PC-9 (cell line): ENCODE data around the gene ARPP21. TPM values are rescaled to one million over a fixed set of nuclear protein-coding genes. Genes with fewer than 3 reads are reported as not detected.

Experiments
- BruUV-seq: library from RNA; stranded (reverse); fragments of 400-500 nt; replicated peaks from 2 replicates; lab custom pipeline; 2021; lab: Mats Ljungman, UMichigan
- CTCF ChIA-PET: fragments of 300-600 bp; sonication (Branson Sonifier 250); formaldehyde crosslinking; loops from one replicate; lab custom pipeline; 2022; ENCODE audit warnings: antibody characterized with exemption; lab: Charles Lee
- POLR2A ChIA-PET: fragments of 300-600 bp; sonication (Branson Sonifier 250); formaldehyde crosslinking; loops from one replicate; lab custom pipeline; 2022; ENCODE audit warnings: antibody characterized with exemption; ENCODE audit not compliant: unreplicated experiment; lab: Charles Lee
- DNase-seq, 2 experiments: peaks; one replicate each; pipeline versions ENCODE4 v3.0.0 to v3.0.0-alpha.2; 2015 to 2022; ENCODE audit warnings: mixed read lengths in 1 of 2
- H2AFZ ChIP-seq: fragments of 200-600 bp; sonication (generic); 2 replicates; pipeline ENCODE4 v1.8.1; 2017; ENCODE audit warnings: antibody characterized with exemption
- H3F3A ChIP-seq: fragments of 200-600 bp; sonication (generic); 2 replicates; pipeline ENCODE4 v1.8.1; 2017; ENCODE audit warnings: antibody characterized with exemption, mild to moderate bottlenecking, low read depth; ENCODE audit not compliant: insufficient read depth
- H3K27ac ChIP-seq: fragments of 200-600 bp; sonication (generic); 2 replicates; pipeline ENCODE4 v1.6.1; 2016; ENCODE audit warnings: mixed run types
- H3K27me3 ChIP-seq: fragments of 200-600 bp; sonication (generic); 2 replicates; pipeline ENCODE4 v1.6.1; 2016; ENCODE audit warnings: low read depth, mixed run types; ENCODE audit not compliant: insufficient read depth
- H3K36me3 ChIP-seq: fragments of 200-600 bp; sonication (generic); 2 replicates; pipeline ENCODE4 v1.6.1; 2016; ENCODE audit warnings: low read depth, mixed run types
- H3K4me1 ChIP-seq: fragments of 200-600 bp; sonication (generic); replicated peaks from 2 replicates; pipeline ENCODE4 v1.6.1; 2016; ENCODE audit warnings: mixed run types; ENCODE audit not compliant: insufficient read depth
- H3K4me2 ChIP-seq: fragments of 200-600 bp; sonication (generic); 2 replicates; pipeline ENCODE4 v1.6.1; 2017; ENCODE audit warnings: mixed run types
- H3K4me3 ChIP-seq: fragments of 200-600 bp; sonication (generic); 2 replicates; pipeline ENCODE4 v1.6.1; 2016; ENCODE audit warnings: mixed run types
- H3K79me2 ChIP-seq: fragments of 200-600 bp; sonication (generic); 2 replicates; pipeline ENCODE4 v1.6.1; 2017; ENCODE audit warnings: low read depth, mixed run types
- H3K9me2 ChIP-seq: fragments of 200-600 bp; sonication (generic); 2 replicates; pipeline ENCODE4 v1.8.1; 2017; ENCODE audit warnings: mild to moderate bottlenecking; ENCODE audit not compliant: insufficient read depth
- H3K9me3 ChIP-seq: fragments of 200-600 bp; sonication (generic); 2 replicates; pipeline ENCODE4 v1.8.1; 2016; ENCODE audit warnings: low read depth; ENCODE audit not compliant: insufficient read depth
- H4K20me1 ChIP-seq: fragments of 200-600 bp; sonication (generic); 2 replicates; pipeline ENCODE4 v1.8.1; 2017; ENCODE audit not compliant: insufficient read depth
- EZH2 ChIP-seq: fragments of 200-600 bp; sonication (generic); IDR thresholded peaks from 2 replicates; pipeline ENCODE4 v1.8.0; 2017; ENCODE audit warnings: antibody characterized with exemption, low read depth
- intact Hi-C: fragments of 100-400 bp; cut with micrococcal nuclease; formaldehyde crosslinking; loops from one replicate; pipeline ENCODE4 v1.10.0; 2022; ENCODE audit not compliant: unreplicated experiment
- total RNA-seq: library from RNA; stranded (reverse); gene quantifications from 2 replicates; pipeline ENCODE4 v1.2.3, GENCODE V29; 2021
- TF ChIP-seq, protein P1 (sequence below): fragments of 200-600 bp; sonication (generic); conservative IDR thresholded peaks from 2 replicates; pipeline ENCODE4 v1.6.1; 2017; ENCODE audit warnings: mixed run types, antibody characterized with exemption, mild to moderate bottlenecking, moderate library complexity

Gene ARPP21
- total RNA-seq, 1 experiment from 2014 or later = not detected

GRCh38 chr3:35723480-35724097 is 84.3 kb downstream of the ARPP21 start:
- H3F3A ChIP-seq = no peaks in the 10 kb centered on the region
- H3K9me2 ChIP-seq = no peaks in the 10 kb centered on the region
- ChIA-PET CTCF (no interaction called here), POLR2A (no interaction called here)
- no TSS peak for BruUV-seq
- H4K20me1 ChIP-seq = no peaks in the 10 kb centered on the region
- H3K9me3 ChIP-seq = no peaks in the 10 kb centered on the region; the same call in 1 of the 2 replicates
- no peaks in the 10 kb centered on the region for H3K36me3 ChIP-seq
- H3K79me2 ChIP-seq = no peaks in the 10 kb centered on the region
- no peak for DNase-seq
- H3K4me2 ChIP-seq = no peak overlapping the region
- H3K27me3 ChIP-seq = peaks cover 10% of the 10 kb centered on the region; the same call in 1 of the 2 replicates
- H3K4me3 ChIP-seq = no peak overlapping the region
- intact Hi-C loops = no loop called here
- TF ChIP-seq EZH2 = no peak
- TF ChIP-seq, protein P1, sequence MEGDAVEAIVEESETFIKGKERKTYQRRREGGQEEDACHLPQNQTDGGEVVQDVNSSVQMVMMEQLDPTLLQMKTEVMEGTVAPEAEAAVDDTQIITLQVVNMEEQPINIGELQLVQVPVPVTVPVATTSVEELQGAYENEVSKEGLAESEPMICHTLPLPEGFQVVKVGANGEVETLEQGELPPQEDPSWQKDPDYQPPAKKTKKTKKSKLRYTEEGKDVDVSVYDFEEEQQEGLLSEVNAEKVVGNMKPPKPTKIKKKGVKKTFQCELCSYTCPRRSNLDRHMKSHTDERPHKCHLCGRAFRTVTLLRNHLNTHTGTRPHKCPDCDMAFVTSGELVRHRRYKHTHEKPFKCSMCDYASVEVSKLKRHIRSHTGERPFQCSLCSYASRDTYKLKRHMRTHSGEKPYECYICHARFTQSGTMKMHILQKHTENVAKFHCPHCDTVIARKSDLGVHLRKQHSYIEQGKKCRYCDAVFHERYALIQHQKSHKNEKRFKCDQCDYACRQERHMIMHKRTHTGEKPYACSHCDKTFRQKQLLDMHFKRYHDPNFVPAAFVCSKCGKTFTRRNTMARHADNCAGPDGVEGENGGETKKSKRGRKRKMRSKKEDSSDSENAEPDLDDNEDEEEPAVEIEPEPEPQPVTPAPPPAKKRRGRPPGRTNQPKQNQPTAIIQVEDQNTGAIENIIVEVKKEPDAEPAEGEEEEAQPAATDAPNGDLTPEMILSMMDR = no peak
- no peaks in the 10 kb centered on the region for H3K4me1 ChIP-seq
- no peak overlapping the region for H3K27ac ChIP-seq
- H2AFZ ChIP-seq = no peak overlapping the region

- H3K36me3 ChIP-seq = no peaks in the 10 kb centered on the region
- intact Hi-C loops = no loop called here
- ChIA-PET CTCF (no interaction called here), POLR2A (no interaction called here)
- H3K9me2 ChIP-seq = no peaks in the 10 kb centered on the region
- H3F3A ChIP-seq = no peaks in the 10 kb centered on the region
- no peak overlapping the region for H3K4me3 ChIP-seq
- peaks cover 10% of the 10 kb centered on the region; the same call in 1 of the 2 replicates for H3K27me3 ChIP-seq
- H3K79me2 ChIP-seq = no peaks in the 10 kb centered on the region
- H3K9me3 ChIP-seq = no peaks in the 10 kb centered on the region; the same call in 1 of the 2 replicates
- no peak for DNase-seq
- no peaks in the 10 kb centered on the region for H4K20me1 ChIP-seq
- H2AFZ ChIP-seq = no peak overlapping the region
- TF ChIP-seq EZH2 = no peak
- TF ChIP-seq, protein P1 = no peak
- H3K4me1 ChIP-seq = no peaks in the 10 kb centered on the region
- no peak overlapping the region for H3K27ac ChIP-seq
- no TSS peak for BruUV-seq
- no peak overlapping the region for H3K4me2 ChIP-seq
These were observed 84.8 kb downstream of the ARPP21 start for GRCh38 chr3:35724106-35724505.

DNA sequence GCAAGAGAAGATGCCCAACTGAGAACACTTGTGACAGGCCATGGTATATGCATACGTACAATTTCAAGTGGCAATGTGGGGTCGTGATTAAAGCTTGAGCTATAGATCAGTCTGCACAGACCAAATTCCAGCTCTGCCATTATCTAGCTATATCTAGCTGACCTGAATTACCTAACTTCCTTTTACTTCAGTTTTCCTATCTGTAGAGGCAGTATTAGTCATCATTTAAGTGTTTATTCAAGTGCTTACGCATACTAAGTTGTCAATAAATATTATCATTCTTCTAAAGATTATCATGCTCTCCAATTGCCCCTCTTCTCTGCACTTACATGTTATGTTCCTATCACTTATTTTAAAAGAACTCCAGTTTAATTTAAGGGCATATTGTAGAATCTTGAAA is 87.9 kb downstream of the ARPP21 start:
- TF ChIP-seq EZH2 = no peak
- TF ChIP-seq, protein P1 = no peak
- Histone ChIP-seq H3K9me3 (no peaks in the 10 kb centered on the region), H3K27ac (no peak overlapping the region), H3K79me2 (no peaks in the 10 kb centered on the region), H3K4me3 (no peak overlapping the region), H3F3A (no peaks in the 10 kb centered on the region), H3K4me2 (no peak overlapping the region), H3K36me3 (no peaks in the 10 kb centered on the region), H4K20me1 (no peaks in the 10 kb centered on the region), H3K9me2 (no peaks in the 10 kb centered on the region), H3K27me3 (no peaks in the 10 kb centered on the region; the same call in 1 of the 2 replicates), H3K4me1 (no peaks in the 10 kb centered on the region), H2AFZ (no peak overlapping the region)
- POLR2A ChIA-PET = no interaction called here
- CTCF ChIA-PET = no interaction called here
- peak in 1 of 2 experiments; percentile 39 for DNase-seq
- no TSS peak for BruUV-seq
- intact Hi-C loops = no loop called here
